DND-41 (cell line): ENCODE results near the gene MAD2L2.

Source experiments
- EZH2 ChIP-seq: IDR thresholded peaks from 3 replicates; pipeline ENCODE4 v1.6.1; 2012; ENCODE audit warnings: borderline replicate concordance, low read depth, mild to moderate bottlenecking, moderate library complexity, low read length, inconsistent platforms; ENCODE audit not compliant: severe bottlenecking
- TF ChIP-seq, protein P1 (sequence below): IDR thresholded peaks from 2 replicates; pipeline ENCODE4 v1.5.1; 2012; ENCODE audit warnings: borderline replicate concordance, low read length, moderate library complexity, mild to moderate bottlenecking; ENCODE audit not compliant: poor library complexity, severe bottlenecking; ENCODE audit errors: extremely low read depth

DNA sequence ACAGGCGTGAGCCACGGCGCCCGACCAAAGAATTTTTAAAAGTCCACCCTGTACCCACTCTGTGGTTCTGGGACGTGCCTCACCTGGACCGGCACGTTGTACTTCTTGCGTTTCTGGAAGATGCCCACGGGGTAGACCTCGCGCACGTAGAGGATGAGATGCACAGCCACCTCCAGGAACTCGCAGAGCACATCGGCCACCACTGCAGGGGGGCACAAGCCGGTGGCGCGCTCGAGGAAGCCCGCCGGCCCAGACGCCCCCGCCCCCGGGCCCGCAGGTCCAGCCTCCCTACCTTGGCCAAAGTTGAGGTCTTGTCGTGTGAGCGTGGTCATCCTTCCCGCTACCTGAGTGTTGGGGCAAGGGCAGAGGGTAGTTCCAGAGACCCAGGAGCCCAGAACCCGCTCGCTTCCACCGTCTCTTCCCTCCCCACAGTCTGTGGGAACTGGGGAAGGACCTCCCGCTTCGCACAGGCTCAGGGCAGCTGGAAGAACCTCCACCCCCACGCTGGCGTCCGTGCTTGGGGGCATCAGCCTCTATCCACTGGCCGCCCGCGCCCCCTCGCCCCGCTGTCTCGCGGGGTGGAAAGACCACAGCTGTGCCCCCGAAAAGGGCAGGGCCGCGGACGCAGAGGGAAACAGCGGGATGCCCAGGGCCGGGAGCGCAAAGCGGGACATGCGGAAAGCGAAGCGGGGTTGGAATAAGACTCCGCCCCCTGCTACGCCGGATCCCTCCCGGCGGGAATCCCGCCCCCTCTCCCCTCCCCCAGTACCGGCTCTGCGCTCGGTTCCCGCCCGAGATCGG lies 478 bp downstream of the MAD2L2 start:
- TF ChIP-seq, protein P1, sequence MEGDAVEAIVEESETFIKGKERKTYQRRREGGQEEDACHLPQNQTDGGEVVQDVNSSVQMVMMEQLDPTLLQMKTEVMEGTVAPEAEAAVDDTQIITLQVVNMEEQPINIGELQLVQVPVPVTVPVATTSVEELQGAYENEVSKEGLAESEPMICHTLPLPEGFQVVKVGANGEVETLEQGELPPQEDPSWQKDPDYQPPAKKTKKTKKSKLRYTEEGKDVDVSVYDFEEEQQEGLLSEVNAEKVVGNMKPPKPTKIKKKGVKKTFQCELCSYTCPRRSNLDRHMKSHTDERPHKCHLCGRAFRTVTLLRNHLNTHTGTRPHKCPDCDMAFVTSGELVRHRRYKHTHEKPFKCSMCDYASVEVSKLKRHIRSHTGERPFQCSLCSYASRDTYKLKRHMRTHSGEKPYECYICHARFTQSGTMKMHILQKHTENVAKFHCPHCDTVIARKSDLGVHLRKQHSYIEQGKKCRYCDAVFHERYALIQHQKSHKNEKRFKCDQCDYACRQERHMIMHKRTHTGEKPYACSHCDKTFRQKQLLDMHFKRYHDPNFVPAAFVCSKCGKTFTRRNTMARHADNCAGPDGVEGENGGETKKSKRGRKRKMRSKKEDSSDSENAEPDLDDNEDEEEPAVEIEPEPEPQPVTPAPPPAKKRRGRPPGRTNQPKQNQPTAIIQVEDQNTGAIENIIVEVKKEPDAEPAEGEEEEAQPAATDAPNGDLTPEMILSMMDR = no peak
- TF ChIP-seq EZH2 = no peak
